HG02870 (cell line): ENCODE results near the gene CACNA2D1.

ENCODE experiments used
- ATAC-seq: cut with Tn5 transposase; IDR thresholded peaks from one replicate; pipeline ENCODE4 v1.9.1; 2021; ENCODE audit warnings: mild to moderate bottlenecking, moderate library complexity; ENCODE audit not compliant: unreplicated experiment

Gene CACNA2D1

DNA sequence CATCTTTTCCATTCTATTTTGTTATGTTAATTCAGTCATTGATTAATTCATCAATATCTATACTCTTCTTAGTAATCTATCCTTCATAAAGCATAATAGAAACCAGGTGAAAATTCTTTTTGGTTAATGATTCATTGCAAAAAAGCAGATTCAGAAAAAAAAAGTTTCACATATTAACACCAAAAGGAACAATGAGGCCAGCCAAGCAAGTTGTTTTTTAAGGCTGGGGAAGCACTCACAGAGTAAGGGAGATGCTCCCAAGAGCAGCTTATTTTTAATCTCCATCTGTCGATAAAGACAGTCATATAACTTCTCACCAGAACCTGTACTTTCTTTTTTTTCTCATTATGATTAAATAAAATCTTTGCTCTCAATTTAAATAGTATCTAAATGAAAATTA, 95.8 kb downstream of the CACNA2D1 start:
- ATAC-seq = no peak

DNA sequence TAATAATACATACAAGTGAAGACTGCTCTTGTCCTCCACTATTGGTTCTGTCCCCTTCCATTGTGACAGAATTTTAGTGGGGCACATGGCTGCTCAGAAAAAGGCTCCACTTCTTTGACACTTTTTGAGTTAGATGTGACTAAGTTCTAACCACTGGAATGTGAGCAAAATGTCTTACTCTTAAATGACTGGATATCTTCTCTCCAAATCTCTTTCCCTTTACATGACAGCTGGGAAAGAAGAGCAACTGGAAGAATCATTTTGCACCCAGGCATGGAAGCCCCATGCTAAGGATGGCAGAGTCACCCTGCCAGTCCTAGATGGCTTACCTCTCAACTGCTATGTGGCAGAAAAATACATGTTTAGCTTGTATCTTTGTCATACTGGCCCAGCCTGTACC, 97.7 kb downstream of the CACNA2D1 start:
- no peak for ATAC-seq

DNA sequence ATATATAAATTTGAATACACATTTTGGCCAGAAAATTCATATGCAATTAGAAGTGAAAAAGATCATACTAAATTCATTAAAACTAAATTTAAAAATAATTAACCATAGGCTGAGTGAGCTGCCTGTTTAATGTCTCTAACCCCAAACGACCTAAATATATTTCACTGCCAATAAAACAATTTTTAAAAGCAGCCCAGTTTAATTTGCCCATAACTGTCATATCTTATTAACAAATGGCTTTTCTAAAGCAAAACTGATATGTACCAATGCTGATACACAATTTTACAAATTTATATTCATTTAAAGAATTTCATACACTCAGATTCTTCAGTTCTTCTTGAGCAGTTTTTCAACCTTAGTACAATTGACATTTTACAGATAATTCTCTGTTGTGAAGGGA, 99.9 kb downstream of the CACNA2D1 start:
- ATAC-seq = no peak

DNA sequence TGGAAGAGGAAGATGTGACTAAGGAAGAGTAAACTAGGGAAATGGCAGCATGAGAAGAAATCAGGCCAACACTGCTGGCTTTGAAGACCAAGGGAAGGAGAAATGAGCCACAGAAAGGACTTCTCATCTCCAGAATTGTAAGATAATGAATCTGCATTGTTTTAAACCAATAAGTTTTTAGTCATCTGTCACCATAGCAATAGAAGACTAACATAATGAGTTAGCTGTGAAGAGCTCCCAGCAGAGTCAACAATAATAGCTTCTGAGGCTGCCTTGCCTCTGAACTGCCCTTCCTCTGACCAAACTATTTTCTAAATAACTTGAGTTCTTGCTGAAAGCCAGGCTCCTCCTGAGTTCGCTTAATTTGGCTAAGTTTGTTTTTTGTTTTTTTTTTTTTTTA, 103.6 kb downstream of the CACNA2D1 start:
- ATAC-seq = no peak

DNA sequence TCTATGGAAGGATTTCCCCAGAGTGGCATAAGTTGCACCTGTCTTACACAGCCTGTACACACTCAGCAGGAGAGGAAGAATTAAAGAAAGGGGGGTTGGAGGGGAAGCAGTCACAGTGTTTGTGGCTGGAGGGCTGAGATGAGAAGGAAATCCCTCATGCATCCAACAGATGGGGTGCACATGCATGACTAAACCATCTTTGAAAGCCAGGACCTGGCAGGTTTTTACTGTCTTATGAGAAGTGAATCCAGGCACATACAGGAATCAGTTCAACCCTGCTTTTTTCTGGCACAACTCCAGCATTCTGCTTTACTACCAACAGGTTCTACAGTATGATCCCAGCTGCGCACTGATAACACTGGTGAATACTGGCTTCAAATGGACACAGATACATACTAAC, 107.7 kb downstream of the CACNA2D1 start:
- ATAC-seq = no peak

DNA sequence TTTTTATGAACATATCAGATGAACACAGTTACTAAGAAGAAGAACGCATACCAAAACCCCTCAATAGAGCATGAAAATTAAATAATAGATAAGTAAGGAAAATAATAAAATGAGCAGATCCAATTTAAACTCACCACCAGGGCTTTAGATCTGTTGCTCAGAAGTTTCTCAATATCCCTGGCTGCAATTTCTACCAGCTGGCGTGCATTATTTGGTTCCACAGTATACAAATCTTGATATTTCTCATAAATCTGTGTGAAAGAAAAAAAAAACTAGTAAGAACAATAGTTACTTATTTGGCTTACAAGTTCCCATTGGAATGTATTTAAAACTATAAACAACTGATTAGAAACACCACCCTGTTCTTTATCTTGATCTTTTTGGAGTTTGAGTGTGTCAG, 108.6 kb downstream of the CACNA2D1 start:
- ATAC-seq = no peak

DNA sequence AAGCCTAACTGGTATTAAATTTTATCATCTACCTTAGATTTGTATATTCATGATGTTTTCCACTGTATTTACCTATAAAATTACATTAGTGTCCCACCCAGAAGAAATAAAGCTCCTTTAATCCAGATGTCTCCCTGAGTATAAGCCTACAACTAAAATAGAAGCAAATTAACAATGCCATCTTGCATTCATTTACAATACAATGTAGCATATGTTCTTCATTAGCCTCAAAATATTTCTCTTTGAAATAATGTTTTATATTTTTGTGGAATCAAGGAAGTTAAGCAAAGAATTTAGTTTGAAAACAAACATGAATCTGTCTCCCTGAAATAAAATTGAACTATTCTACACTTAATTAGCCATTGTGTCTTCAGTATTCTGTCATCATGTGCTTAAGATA, 112.3 kb downstream of the CACNA2D1 start:
- no peak for ATAC-seq

DNA sequence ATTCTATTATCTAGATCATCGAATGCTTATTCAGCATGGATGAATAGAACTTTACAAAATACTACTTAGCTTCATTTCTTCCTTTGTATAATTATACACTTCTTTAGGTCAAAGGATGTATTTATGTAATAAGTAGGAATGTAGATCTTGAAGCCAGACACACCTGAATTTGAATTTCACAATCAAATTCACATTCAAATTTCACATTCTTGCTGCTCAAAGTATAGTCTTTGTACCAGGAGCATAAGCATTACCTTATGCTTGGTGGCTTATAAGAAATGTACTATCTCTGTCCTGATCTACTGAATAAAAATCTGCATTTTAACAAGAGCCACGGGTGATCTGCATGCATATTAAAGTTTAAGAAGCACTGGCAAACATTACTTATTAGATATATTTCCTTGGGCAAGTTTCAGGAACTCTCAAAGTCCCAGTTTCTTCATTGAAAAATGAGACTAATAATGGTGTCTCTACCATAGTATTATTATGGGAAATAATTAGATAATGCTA, 112.8 kb downstream of the CACNA2D1 start:
- ATAC-seq = no peak

DNA sequence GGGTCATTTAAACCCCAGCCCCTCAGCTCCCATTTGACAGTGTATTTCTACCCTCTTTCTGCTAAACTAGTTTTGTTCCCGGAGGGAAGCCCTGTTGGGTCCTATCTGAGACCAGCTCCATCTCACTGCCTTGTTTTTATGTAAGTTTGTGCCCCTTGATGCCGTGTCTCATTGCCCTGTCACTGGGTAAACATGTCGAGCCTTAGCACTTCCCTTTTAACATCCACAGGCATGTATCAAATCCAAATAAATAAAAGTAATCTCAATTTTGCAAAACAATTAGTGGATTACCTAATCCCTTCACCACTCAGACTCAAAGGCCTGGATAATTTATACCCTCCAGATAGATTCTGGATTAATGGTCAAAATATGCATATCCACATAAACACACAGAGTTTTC, 115.7 kb downstream of the CACNA2D1 start:
- ATAC-seq = no peak

DNA sequence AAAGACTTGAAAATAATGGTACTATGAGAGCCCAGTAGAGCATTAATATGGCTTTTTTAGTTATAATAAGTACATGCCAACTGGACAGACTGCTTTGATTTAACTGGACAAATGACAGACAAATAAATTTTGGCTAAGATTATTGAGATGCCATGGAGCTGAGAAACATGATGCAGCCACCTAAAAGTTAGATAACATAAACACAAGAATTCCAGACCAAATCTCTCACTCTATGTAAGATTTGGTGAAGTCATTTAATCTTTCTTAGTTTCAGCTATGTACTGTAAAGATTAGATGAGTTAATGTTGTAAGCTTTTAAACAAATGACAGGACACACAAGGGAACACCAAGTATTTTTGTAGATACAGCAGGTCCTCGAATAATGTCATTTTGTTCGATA, 118.2 kb downstream of the CACNA2D1 start:
- ATAC-seq = no peak

DNA sequence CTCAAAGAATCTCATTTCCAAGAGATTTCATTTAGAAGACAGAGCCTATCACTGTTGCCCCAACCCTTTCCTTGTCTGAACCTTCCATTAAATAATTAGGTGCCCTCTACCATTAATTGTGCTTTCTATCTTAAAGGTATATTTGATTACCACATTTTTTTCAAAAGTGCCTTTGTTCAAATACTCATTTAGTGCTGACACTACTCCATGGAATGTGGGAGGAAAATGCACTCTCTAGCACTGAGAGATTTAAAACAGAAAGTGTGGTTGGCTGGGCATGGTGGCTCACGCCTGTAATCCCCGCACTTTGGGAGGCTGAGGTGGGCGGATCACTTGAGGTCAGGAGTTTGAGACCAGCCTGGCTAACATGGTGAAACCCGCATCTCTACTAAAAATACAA, 119.8 kb downstream of the CACNA2D1 start:
- ATAC-seq = no peak

DNA sequence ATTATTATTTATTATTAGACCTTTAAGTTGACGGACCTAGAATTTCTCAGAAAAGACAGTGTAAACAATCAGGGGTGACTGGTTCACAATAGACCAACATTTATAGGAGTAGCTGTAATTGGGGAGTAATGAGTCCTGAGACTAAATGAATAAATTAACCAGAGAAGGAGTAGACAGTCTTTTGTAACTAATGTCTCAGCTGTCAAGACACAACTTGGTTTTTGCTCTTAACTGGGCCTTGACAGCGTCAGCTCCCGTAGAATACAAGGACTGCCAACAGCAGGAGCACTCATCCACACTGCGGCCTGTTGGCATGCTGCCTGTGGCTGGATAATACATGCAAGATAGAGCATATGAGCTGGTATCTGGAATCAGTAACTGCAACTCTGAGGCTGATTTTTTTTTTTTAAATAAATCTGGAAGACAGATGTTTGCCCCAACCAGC, 123.9 kb downstream of the CACNA2D1 start:
- ATAC-seq = no peak

DNA sequence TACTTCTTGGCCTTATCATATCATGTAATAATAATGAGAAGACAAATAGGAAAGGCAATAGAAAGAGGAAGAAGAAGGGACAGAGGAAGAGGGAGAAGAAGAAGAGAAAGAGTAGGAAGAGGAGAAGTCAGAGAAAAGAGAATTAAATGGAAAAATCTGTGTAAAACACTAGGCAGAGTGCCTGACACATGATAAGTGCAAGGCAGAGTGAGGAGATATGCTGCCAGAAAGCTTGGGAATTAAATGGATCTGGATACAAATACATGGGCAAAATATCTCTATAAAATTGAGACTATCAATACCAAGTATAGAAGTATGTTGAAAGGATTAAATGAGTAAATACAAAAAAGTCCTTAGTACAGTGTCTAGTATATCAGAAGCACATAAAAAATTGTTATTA, 124.8 kb downstream of the CACNA2D1 start:
- no peak for ATAC-seq

DNA sequence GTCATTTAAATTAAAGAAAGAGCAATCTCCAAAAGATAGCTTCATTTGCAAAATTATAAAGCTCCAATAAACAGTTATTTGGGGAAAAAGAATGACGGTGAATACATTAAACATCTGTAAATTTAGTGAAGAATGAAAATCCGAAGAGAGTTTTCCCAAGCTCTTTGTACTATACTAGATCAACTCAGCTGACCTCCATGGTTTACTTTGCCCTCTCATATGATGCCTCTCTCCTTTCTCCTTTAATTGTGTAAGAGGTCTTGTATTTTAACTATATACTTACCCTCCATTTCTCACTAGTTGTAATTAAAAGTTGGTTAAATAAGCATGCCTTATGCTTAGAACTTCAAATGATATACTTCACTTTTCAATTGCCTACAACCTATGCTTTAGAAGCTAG, 125.8 kb downstream of the CACNA2D1 start:
- no peak for ATAC-seq

DNA sequence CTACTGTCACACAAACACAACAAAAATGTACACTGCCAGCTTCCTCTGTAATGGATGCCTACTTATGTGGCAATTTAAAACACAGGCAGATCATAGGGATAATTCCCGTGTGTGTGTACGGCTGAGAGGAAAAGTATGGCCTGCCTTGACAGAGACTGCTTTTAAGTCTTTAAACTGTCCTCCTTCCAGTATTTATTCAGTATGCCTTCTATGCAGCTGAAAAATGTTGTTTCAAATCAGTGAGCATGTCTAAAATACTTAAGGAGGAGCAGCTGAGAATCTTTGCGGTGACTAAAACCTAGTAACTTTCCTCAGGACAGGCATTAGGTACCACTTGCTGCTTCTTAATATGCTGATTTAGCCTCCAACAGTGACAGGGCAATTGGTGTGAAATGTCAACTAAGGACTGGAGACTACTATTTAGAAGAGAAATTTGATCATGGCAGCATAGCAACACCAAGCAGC, 126.3 kb downstream of the CACNA2D1 start:
- ATAC-seq = no peak

DNA sequence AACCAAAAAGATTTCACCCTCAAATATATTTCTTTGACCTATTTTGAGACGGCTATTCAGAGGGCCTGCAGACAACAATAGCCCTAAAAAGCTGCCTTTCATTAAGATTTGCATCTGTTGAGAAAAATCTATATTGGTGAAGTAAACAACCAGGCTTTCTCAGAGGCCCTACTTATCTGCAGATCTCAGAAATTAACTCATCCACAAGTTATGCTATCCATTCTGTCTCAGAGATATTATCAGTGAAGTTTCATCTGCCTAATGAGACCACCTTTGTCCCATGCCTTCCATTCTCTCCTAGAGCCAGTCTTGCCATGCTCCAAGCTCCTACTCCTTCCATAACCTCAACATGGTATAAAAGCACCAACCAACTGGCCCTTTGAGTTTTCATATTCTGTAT, 130.3 kb downstream of the CACNA2D1 start:
- ATAC-seq = no peak

DNA sequence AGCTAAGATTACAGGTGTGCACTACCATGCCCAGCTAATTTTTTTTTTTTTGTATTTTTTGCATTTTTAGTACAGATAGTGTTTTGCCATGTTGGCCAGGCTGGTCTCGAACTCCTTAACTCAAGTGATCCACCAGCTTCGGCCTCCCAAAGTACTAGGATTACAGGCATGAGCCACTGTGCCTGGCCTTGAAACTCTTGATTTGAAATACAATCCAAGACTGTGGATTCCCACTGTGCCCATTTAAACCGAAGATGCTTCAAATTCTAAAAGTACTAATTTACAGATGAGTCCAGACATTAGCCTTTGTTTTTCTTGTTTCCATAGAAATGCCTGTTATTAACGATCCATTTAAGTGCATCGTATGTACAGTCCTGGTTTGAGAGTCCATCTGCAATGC, 130.9 kb downstream of the CACNA2D1 start:
- ATAC-seq = no peak

DNA sequence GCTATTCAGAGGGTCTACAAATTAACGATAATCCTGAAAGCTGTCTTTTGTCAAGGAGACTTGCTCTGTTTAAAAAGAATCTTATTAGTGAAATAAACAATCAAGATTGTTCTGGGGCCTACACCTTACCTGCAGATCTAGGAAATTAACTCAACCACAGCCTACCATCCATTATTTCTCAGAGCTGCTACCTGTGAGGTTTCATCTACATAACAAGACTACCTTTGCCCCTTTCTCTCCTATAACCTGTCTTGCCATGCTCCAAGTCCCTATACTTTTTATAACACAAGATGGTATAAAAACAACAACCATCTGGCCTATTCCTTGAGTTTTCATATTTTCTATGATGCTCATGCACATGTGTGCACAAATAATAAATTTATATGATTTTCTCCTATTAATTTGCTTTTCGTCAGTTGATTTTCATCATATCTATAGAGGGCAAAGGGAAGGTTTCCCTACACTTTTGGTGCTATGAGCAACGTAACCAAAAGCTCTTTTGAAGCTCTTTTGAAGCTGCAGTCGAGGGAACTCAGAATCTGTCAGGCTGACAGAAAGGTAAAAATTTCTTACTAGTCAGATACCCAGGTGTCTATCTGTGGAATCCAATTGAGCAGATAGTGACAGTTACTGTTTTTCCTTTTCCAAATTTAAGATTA, 138.1 kb downstream of the CACNA2D1 start:
- no peak for ATAC-seq

DNA sequence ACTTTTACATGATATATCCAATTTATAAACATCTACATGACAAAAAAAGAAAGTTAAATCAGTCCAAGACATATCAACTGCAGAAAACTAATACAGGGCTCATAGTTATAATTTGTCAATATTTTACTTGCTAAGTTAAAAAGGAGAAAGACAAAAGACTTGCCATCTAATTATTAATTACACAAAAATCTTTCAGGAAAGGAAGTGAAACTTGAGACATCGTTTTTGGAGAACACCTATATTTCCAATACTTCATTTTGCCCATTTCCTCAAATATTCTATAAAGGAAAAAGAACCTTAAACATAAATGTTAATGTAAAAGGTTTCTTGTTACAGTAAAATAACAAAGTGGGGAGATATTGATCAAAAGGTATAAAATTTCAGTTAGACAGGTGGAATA, 148.7 kb downstream of the CACNA2D1 start:
- no peak for ATAC-seq

DNA sequence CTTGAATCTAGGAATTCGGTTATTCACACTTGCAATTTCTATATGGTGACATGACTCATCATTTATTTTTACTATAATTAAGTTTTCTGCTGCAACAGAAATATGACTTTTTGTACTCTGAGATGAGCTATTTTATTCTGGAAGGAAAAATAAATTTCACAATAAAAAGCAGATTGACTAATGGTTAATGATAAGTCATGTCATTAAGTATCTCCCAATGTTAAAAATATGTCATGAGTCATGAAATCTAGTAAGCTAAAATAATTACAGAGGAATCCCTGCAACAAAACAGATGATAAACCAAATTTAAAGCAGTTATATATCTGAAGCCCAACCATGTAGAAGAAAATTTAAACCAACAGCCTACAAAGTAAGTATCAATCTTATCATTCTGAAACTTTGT, 149.2 kb downstream of the CACNA2D1 start:
- ATAC-seq = no peak

DNA sequence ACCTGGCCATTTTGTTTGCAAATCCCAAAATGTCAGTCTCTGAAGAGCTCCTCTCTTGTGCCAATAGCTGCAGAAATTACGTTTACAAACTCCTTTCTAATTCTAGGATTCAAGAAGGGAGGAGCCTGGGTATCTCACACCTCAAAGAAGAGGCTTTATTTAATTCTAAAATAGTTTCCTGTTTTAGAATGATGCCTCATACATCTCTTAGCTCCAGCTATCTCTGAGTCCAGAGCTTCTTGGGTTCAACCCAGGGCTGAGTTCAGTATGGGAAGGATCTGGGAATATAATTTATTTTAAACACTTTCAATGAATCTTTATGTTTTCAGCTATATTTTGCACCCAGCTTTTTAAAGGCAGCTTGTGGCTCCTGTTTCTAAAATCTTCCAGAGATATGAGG, 150.1 kb downstream of the CACNA2D1 start:
- no peak for ATAC-seq

DNA sequence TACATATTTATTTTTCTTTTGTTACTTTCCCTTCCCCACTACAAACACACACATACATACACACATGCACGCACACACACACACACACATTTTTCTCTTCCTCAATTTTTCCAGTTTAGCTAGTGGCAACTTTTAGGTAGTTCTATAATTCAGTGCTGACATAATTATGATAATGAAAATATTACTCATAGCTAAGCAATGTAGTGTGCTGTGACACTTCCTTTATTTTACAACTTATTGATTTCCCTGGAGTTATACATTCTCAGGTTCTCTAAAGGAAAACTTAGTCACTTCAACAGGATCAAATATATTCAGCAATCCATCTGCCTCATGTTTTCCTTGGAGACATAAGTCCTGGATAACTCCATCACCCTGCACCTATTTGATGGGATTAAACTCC, 151.6 kb downstream of the CACNA2D1 start:
- no peak for ATAC-seq

DNA sequence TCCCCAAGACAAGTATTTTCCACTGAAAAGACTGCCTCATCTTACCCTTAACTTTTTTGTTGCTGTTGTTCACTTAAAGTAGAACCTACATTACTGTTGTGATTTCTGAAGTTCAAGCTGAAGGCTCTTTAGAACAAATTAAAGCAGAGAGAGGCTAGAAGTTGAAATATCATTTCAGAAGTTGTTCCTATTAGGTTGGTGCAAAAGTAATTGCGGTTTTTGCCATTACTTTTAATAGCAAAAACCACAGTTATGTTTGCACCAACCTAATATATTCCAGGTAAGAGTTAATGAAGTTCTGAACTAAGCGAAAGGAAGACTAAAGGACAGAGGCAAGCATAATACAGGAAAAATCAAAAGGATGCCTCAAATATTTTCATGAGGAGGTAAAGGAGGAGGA, 153.7 kb downstream of the CACNA2D1 start:
- no peak for ATAC-seq
